Lung (tissue), 12 donors: ENCODE measurements around the gene ZNF695. TPM values are rescaled to one million over a fixed set of nuclear protein-coding genes. Genes with fewer than 3 reads are reported as not detected.

Experiments
- ATAC-seq: fragments of 200-7000 bp; cut with Tn5 transposase; one replicate; pipeline ENCODE4 v1.9.1; 2020; ENCODE audit warnings: moderate number of reproducible peaks; ENCODE audit not compliant: insufficient read depth, low FRiP score
- DNase-seq, 3 donors: peaks; one replicate each; pipeline ENCODE4 v3.0.0-alpha.2; 2013 to 2017
- H3K27ac ChIP-seq, 2 donors: one replicate each; pipeline ENCODE4 v1.5.1; 2013; ENCODE audit warnings: mild to moderate bottlenecking in 2 of 2, moderate library complexity in 2 of 2, control low read depth in 1 of 2, inconsistent platforms in 1 of 2, low read depth in 1 of 2, low read length in 1 of 2
- H3K27me3 ChIP-seq, 3 donors: one replicate each; pipeline ENCODE4 v1.5.1; 2013; ENCODE audit warnings: low read length in 2 of 3; ENCODE audit not compliant: control insufficient read depth in 3 of 3, insufficient read depth in 3 of 3
- H3K36me3 ChIP-seq, 4 donors: one replicate each; pipeline ENCODE4 v1.5.1; 2013; ENCODE audit warnings: low read length in 4 of 4, mild to moderate bottlenecking in 1 of 4, moderate library complexity in 1 of 4; ENCODE audit not compliant: control insufficient read depth in 4 of 4, insufficient read depth in 4 of 4
- H3K4me1 ChIP-seq, 5 donors: one replicate each; pipeline ENCODE4 v1.5.1; 2013; ENCODE audit warnings: low read length in 5 of 5, mild to moderate bottlenecking in 2 of 5, moderate library complexity in 1 of 5; ENCODE audit not compliant: control insufficient read depth in 5 of 5, insufficient read depth in 5 of 5
- H3K4me3 ChIP-seq: one replicate; pipeline ENCODE4 v1.5.1; 2013; ENCODE audit warnings: mild to moderate bottlenecking, control low read depth, moderate library complexity
- H3K9ac ChIP-seq, 2 donors: one replicate each; pipeline ENCODE4 v1.5.1; 2013; ENCODE audit warnings: low read length in 2 of 2, control low read depth in 1 of 2; ENCODE audit not compliant: insufficient read depth in 1 of 2
- H3K9me3 ChIP-seq, 4 donors: one replicate each; pipeline ENCODE4 v1.5.1; 2013; ENCODE audit warnings: low read length in 3 of 4, mild to moderate bottlenecking in 1 of 4, moderate library complexity in 1 of 4; ENCODE audit not compliant: control insufficient read depth in 4 of 4, insufficient read depth in 3 of 4
- WGBS, 2 donors: extraction: QIAGEN DNeasy Blood & Tissue Kit; methylation state at CpG; one replicate each; pipeline ENCODE4 v1.1.7; 2013; 5-methylcytosine and 5-hydroxymethylcytosine counted together
- polyA plus RNA-seq, 2 donors: library from polyadenylated mRNA; stranded (reverse); fragments of 200-250 nt; gene quantifications; one replicate each; pipeline ENCODE4 v1.2.1, GENCODE V29; 2013
- total RNA-seq, 2 donors: library from RNA; depleted of rRNA in 1 of 2; stranded (reverse); fragments of >200 nt in 1 of 2; gene quantifications; one replicate each; pipeline ENCODE4 v1.2.1, GENCODE V29; 2014 to 2021
- TF ChIP-seq, protein P1 (sequence below): IDR thresholded peaks from 2 replicates; pipeline ENCODE4 v1.5.1; 2012; ENCODE audit warnings: mild to moderate bottlenecking; ENCODE audit errors: control extremely low read depth, extremely low read depth
- donor health status: control.
- donor health status: control.
- donor health status: Bipolar disorder and iron deficiency.
- donor health status: healthy.
- donor health status: DM: yes; HTN: yes; CAD: no.

The ZNF695 gene
- total and polyA plus RNA-seq, 4 donors: 0.23 to 1.4 (median 0.61) TPM; not detected in 1

DNA sequence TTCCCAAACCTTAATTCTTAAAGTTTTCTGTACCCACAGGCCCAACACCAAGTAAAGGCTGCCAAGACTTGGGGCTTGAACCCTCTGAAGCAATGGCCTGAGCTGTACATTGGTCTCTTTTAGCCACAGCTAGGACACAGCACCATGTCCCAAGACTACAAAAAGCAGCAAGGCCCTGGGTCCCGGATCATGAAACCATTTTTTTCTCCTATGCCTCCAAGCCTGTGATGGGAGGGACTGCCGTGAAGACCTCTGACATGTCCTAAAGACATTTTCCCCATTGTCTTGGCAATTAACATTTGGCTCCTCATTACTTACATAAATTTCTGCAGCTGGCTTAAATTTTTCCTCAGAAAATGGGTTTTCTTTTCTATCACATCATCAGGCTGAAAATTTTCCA is 39.8 kb upstream of the ZNF695 start:
- TF ChIP-seq, protein P1, sequence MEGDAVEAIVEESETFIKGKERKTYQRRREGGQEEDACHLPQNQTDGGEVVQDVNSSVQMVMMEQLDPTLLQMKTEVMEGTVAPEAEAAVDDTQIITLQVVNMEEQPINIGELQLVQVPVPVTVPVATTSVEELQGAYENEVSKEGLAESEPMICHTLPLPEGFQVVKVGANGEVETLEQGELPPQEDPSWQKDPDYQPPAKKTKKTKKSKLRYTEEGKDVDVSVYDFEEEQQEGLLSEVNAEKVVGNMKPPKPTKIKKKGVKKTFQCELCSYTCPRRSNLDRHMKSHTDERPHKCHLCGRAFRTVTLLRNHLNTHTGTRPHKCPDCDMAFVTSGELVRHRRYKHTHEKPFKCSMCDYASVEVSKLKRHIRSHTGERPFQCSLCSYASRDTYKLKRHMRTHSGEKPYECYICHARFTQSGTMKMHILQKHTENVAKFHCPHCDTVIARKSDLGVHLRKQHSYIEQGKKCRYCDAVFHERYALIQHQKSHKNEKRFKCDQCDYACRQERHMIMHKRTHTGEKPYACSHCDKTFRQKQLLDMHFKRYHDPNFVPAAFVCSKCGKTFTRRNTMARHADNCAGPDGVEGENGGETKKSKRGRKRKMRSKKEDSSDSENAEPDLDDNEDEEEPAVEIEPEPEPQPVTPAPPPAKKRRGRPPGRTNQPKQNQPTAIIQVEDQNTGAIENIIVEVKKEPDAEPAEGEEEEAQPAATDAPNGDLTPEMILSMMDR: no peak
- DNase-seq: no peak
- Histone ChIP-seq H3K36me3 (peaks cover 0 to 8% (median 0%) of the 10 kb centered on the region in 4 donors), H3K4me1 (peaks cover 0 to 3% (median 0%) of the 10 kb centered on the region in 5 donors), H3K27ac (no peak overlapping the region), H3K9ac (no peak overlapping the region), H3K27me3 (no peaks in the 10 kb centered on the region), H3K4me3 (no peak overlapping the region), H3K9me3 (peaks cover 3 to 31% (median 19%) of the 10 kb centered on the region in 4 donors)
- no peak for ATAC-seq
- 97 to 98% methylated on average over 2 of the region's 2 CpGs for WGBS, 2 donors

DNA sequence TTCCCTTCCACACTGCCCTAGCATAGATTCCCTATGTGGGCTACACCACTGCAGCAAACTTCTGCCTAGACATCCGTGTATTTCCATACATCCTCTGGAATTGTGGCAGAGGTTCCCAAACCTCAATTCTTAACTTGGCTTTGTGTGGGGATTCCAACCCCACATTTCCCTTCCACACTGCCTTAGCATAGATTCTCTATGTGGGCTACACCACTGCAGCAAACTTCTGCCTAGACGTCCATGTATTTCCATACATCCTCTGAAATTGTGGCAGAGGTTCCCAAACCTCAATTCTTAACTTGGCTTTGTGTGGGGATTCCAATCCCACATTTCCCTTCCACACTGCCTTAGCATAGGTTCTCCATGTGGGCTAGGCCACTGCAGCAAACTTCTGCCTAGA is 39.4 kb upstream of the ZNF695 start:
- Histone ChIP-seq H3K27ac (no peak overlapping the region), H3K9me3 (peaks cover 3 to 29% (median 16%) of the 10 kb centered on the region in 4 donors), H3K27me3 (no peaks in the 10 kb centered on the region), H3K4me3 (no peak overlapping the region), H3K36me3 (peaks cover 0 to 3% (median 0%) of the 10 kb centered on the region in 4 donors), H3K4me1 (peaks cover 0 to 3% (median 0%) of the 10 kb centered on the region in 5 donors), H3K9ac (no peak overlapping the region)
- TF ChIP-seq, protein P1: no peak
- DNase-seq (no peak), ATAC-seq (no peak)
- WGBS, 2 donors: 94 to 95% methylated on average over 2 of the region's 2 CpGs

DNA sequence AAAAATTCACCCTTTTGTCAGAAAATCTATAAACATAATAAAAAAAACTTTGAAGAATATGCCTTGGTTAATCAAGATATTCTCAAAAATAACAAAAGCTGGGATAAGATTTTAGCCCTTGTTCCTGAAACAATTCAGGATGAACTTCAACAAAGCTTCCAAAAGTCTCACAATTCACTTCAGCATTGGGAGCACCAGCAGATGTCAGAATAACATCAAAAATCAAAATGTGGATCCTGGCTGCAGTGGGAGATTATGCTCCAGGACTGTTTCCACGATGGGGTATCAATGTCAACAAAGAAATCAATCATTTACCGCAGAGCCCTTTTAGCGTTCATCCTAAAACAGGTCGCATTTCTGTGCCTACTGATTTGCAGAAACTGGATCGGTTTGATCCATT is 35.5 kb upstream of the ZNF695 start:
- no peak for ATAC-seq
- TF ChIP-seq, protein P1: no peak
- DNase-seq: no peak
- Histone ChIP-seq H3K36me3 (peaks cover 0 to 3% (median 2%) of the 10 kb centered on the region in 4 donors), H3K9me3 (peaks cover 2 to 34% (median 18%) of the 10 kb centered on the region in 4 donors), H3K27me3 (no peaks in the 10 kb centered on the region), H3K4me3 (no peak overlapping the region), H3K9ac (no peak overlapping the region), H3K27ac (no peak overlapping the region), H3K4me1 (peaks cover 0 to 3% (median 0%) of the 10 kb centered on the region in 5 donors)
- 92 to 96% methylated on average over 5 of the region's 5 CpGs for WGBS, 2 donors
